LNCaP clone FGC (cell line): ENCODE measurements around the gene NLRP7.
"Not testable (repeated sequence)": the region's sequence is repeated elsewhere in the genome, so short reads cannot be mapped to it uniquely, and the experiment has no call there.

Source experiments
- DNase-seq: peaks from one replicate; pipeline ENCODE4 v3.0.0-alpha.2; 2011; ENCODE audit warnings: low read depth
- H3K4me3 ChIP-seq: 2 replicates; pipeline ENCODE4 v1.5.1; 2011; ENCODE audit warnings: mild to moderate bottlenecking, low read depth, low read length, control low read depth
- TF ChIP-seq, protein P1 (sequence below): IDR thresholded peaks from 2 replicates; pipeline ENCODE4 v1.5.1; 2012; ENCODE audit warnings: mild to moderate bottlenecking; ENCODE audit not compliant: control insufficient read depth, insufficient read depth; ENCODE audit errors: extremely low read depth

The NLRP7 gene

DNA sequence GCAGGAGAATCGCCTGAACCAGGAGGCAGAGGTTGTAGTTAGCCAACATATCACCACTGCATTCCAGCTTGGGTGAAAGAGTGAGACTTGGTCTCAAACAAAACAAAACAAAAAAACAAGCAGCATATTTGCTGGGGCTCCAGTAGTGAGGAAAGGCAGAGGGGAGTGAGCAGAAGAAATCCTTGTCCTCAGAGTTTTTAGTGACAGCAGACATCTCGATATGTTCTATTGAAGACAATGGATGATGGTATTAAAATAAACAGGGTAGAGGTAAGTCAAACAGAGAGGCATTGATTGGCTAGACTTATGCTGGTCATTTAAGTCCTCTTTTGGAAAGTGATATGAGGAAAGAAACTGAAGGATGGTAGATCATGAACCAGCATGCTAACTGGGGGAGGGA, 19.0 kb downstream of the NLRP7 start:
- TF ChIP-seq, protein P1, sequence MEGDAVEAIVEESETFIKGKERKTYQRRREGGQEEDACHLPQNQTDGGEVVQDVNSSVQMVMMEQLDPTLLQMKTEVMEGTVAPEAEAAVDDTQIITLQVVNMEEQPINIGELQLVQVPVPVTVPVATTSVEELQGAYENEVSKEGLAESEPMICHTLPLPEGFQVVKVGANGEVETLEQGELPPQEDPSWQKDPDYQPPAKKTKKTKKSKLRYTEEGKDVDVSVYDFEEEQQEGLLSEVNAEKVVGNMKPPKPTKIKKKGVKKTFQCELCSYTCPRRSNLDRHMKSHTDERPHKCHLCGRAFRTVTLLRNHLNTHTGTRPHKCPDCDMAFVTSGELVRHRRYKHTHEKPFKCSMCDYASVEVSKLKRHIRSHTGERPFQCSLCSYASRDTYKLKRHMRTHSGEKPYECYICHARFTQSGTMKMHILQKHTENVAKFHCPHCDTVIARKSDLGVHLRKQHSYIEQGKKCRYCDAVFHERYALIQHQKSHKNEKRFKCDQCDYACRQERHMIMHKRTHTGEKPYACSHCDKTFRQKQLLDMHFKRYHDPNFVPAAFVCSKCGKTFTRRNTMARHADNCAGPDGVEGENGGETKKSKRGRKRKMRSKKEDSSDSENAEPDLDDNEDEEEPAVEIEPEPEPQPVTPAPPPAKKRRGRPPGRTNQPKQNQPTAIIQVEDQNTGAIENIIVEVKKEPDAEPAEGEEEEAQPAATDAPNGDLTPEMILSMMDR, result no peak
- DNase-seq, result no peak
- H3K4me3 ChIP-seq, result no peak overlapping the region

DNA sequence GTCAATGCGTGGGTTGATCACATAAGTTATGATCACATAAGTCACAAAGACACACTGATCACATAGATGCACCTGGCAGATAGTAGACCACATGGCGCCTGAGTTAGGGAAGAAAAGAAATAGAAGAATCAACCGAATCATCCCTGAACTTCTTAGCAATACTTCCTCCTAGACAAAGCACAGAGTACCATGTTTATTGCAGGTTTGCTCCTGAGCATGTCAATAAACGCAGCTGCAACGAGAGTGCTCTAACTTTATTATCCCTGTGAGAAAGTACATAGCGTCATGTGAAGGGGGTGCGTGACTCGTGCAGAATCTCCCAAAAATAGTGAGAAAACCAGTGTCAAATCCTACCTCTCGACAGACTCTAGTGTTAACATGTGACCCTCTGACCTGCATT, 24.1 kb downstream of the NLRP7 start:
- no peak overlapping the region for H3K4me3 ChIP-seq
- TF ChIP-seq, protein P1, result no peak
- no peak for DNase-seq

DNA sequence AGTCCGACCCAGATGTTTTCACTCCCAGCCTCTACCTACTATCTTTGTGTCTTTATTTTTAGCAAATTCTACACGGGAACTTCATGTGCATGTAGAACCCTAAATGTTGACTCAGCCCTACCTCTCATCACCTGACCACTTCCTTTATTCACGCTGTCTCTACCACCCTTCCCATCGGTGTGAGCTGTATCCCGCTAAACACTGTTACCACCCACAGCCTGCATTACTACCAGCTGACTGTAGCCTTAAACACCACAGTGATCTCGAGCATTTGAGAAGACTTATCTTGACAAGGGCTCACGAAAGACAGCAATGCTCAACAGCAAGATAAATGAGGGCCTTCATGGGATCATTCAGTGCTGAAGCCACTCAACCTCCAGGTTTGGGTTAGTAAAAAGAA, 26.2 kb downstream of the NLRP7 start:
- TF ChIP-seq, protein P1, result no peak
- DNase-seq, result no peak
- H3K4me3 ChIP-seq, result no peak overlapping the region

DNA sequence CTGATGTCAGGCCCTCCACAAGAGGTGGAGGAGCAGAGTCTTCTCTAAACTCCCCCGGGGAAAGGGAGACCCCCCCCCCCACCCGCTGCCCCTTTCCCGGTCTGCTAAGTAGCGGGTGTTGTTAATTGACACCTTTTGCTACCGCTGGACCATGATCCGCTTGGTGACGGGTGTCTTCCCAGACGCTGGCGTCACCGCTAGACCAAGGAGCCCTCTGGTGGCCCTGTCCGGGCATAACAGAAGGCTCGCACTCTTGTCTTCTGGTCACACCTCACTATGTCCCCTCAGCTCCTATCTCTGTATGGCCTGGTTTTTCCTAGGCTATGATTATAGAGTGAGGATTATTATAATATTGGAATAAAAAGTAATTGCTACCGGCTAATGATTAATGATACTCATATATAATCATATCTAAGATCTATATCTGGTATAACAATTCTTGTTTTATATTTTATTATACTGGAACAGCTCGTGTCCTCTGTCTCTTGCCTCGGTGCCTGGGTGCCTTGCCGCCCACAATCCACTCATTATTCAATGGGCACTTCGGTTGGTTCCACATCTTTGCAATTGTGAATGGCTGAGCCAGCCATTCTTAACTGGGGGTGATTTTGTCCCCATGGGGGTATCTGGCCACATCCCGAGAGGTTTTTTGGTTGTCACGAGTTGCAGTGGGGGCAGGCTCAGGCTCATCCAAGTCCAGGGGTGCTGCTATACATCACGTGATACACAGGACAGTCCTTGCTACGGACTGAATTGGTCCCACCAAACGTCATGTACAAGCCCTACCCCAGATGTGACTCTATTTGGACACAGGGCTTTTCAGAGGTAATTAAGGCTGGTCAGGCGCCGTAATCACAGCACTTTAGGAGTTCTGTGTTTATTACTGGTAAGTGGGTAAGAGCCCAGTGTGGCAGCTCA, 27.4 kb downstream of the NLRP7 start:
- TF ChIP-seq, protein P1, result peak; percentile 28; the same call in 1 of the 2 replicates
- DNase-seq, H3K4me3 ChIP-seq: not testable (repeated sequence)

DNA sequence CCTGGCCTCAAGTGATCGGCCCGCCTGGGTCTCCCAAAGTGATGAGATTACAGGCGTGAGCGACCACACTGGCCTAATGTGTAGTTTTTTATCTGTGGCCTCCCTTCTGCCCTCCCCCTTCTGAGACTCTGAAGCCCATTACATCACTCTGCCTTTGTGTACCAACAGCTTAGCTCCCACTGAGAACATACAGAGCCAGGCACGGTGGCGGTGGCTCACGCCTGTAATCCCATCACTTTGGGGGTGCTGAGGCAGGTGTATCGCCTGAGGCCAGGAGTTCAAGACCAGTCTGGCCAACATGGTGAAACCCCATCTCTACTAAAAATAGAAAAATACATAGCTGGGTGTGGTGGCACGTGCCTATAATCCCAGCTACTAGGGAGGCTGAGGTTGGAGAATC, 28.8 kb downstream of the NLRP7 start:
- H3K4me3 ChIP-seq, result no peak overlapping the region
- DNase-seq, result no peak
- TF ChIP-seq, protein P1, result no peak

DNA sequence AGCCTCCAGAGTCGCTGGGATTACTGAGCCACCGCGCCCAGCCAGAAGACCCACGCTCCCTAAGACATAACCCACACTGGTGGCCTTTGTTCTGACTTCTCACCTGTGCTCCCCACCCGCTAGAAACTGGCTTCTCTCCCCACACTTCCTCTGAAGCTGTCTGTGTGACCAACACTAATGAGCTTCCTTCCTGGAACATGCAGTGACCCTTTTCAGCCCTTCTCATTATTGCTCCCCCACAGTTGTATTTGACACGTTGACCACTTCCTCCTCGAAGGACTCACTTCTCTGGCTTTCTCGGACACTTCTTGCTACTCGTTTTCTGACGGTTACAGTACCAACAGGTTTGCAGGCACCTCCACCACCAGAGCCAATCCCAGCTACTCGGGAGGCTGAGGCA, 30.5 kb downstream of the NLRP7 start:
- TF ChIP-seq, protein P1, result no peak
- DNase-seq, result no peak
- no peak overlapping the region for H3K4me3 ChIP-seq

DNA sequence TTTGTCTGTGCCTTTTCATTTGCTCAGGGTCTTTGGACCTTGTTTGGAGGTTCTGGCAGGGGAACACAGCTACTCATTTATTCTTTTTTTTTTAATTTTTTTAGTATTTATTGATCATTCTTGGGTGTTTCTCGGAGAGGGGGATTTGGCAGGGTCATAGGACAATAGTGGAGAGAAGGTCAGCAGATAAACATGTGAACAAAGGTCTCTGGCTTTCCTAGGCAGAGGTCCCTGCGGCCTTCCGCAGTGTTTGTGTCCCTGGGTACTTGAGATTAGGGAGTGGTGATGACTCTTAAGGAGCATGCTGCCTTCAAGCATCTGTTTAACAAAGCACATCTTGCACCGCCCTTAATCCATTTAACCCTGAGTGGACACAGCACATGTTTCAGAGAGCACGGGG, 39.4 kb downstream of the NLRP7 start:
- H3K4me3 ChIP-seq, DNase-seq: not testable (repeated sequence)
